GM12878 (cell line): Measurements from ENCODE around the gene VWA3A. TPM values are rescaled to one million over a fixed set of nuclear protein-coding genes. Genes with fewer than 3 reads are reported as not detected.

ENCODE experiments used
- ATAC-seq: fragments of 200-7000 bp; cut with Tn5 transposase; 3 replicates; pipeline ENCODE4 v1.9.1; 2020; ENCODE audit warnings: mild to moderate bottlenecking, moderate library complexity
- BruUV-seq: library from RNA; stranded (reverse); fragments of 400-500 nt; replicated peaks from 2 replicates; lab custom pipeline; 2021; lab: Mats Ljungman, UMichigan
- CTCF ChIA-PET: fragments of 300-600 bp; sonication (Branson Sonifier 250); formaldehyde crosslinking; extraction: SDS; loops from one replicate; lab custom pipeline; 2021; ENCODE audit warnings: inconsistent platforms; lab: Yijun Ruan, JAX
- POLR2A ChIA-PET: fragments of 350-600 bp; formaldehyde crosslinking; extraction: SDS; loops from one replicate; lab custom pipeline; 2021; ENCODE audit warnings: inconsistent platforms; lab: Charles Lee
- RAD21 ChIA-PET: fragments of 300-600 bp; sonication (Branson Sonifier 250); formaldehyde crosslinking; loops from one replicate; lab custom pipeline; 2023; ENCODE audit warnings: antibody characterized with exemption; ENCODE audit not compliant: unreplicated experiment; lab: Charles Lee
- SMC1A ChIA-PET: fragments of 300-600 bp; sonication (Branson Sonifier 250); formaldehyde crosslinking; loops from one replicate; lab custom pipeline; 2023; ENCODE audit not compliant: unreplicated experiment, uncharacterized antibody; lab: Charles Lee
- DNase-seq: peaks from one replicate; pipeline ENCODE4 v3.0.0-alpha.2; 2011; ENCODE audit warnings: low read depth, low spot score
- FAIRE-seq: peaks from 3 replicates; lab custom pipeline; 2011; peaks lifted over from hg19 to GRCh38; lab: Jason Lieb, UNC
- H2AFZ ChIP-seq: 2 replicates; pipeline ENCODE4 v1.6.0; 2011; ENCODE audit warnings: low read depth, low read length, control low read depth; ENCODE audit not compliant: control insufficient read depth
- H3K27ac ChIP-seq: 2 replicates; pipeline ENCODE4 v1.5.1; 2011; ENCODE audit warnings: control low read depth; ENCODE audit not compliant: control insufficient read depth, insufficient read depth
- H3K27me3 ChIP-seq, 2 experiments: replicated peaks in 1 of 2; 2 replicates each; pipeline versions ENCODE4 v1.6.0 to v1.6.1; 2011; ENCODE audit warnings: low read length in 1 of 2; ENCODE audit not compliant: control insufficient read depth in 2 of 2, insufficient read depth in 2 of 2
- H3K36me3 ChIP-seq, 2 experiments: 2 replicates each; pipeline ENCODE4 v1.5.1; 2011; ENCODE audit warnings: low read length in 1 of 2; ENCODE audit not compliant: control insufficient read depth in 2 of 2, insufficient read depth in 2 of 2
- H3K4me1 ChIP-seq: 2 replicates; pipeline ENCODE4 v1.6.1; 2011; ENCODE audit warnings: mild to moderate bottlenecking, low read length, moderate library complexity, mixed read lengths; ENCODE audit not compliant: control insufficient read depth, insufficient read depth
- H3K4me2 ChIP-seq: 2 replicates; pipeline ENCODE4 v1.6.0; 2011; ENCODE audit warnings: control low read depth; ENCODE audit not compliant: control insufficient read depth, insufficient read depth
- H3K4me3 ChIP-seq: fragments of 200-600 bp; sonication (generic); 2 replicates; pipeline ENCODE4 v1.5.1; 2016
- H3K79me2 ChIP-seq: 2 replicates; pipeline ENCODE4 v1.6.0; 2011; ENCODE audit warnings: low read length; ENCODE audit not compliant: control insufficient read depth, insufficient read depth
- H3K9ac ChIP-seq: 2 replicates; pipeline ENCODE4 v1.8.0; 2011; ENCODE audit warnings: low read length, control low read depth, mixed read lengths; ENCODE audit not compliant: control insufficient read depth, insufficient read depth
- H3K9me3 ChIP-seq: replicated peaks from 3 replicates; pipeline ENCODE4 v1.5.1; 2011; ENCODE audit warnings: mild to moderate bottlenecking, low read length; ENCODE audit not compliant: control insufficient read depth, insufficient read depth
- H4K20me1 ChIP-seq: 2 replicates; pipeline ENCODE4 v1.6.0; 2011; ENCODE audit not compliant: control insufficient read depth, insufficient read depth
- BCL3 ChIP-seq: IDR thresholded peaks from 2 replicates; pipeline ENCODE4 v1.6.1; 2011; ENCODE audit warnings: borderline replicate concordance, low read depth, mild to moderate bottlenecking, moderate library complexity, low read length; ENCODE audit not compliant: insufficient read depth, poor library complexity, severe bottlenecking
- BRCA1 ChIP-seq: IDR thresholded peaks from 2 replicates; pipeline ENCODE4 v1.6.1; 2011; ENCODE audit warnings: low read depth, low read length, improper control_type of control experiment
- CTCF ChIP-seq, 3 experiments: IDR thresholded peaks in 2 of 3; conservative IDR thresholded peaks in 1 of 3; 2 replicates each; pipeline ENCODE4 v1.5.1; 2011; ENCODE audit warnings: low read depth in 3 of 3, low read length in 3 of 3, mild to moderate bottlenecking in 3 of 3, control low read depth in 2 of 3, moderate library complexity in 2 of 3, inconsistent platforms in 1 of 3, mixed read lengths in 1 of 3; ENCODE audit not compliant: control insufficient read depth in 2 of 3, insufficient read depth in 1 of 3; ENCODE audit errors: extremely low read depth in 1 of 3
- DPF2 ChIP-seq: fragments of 450-650 bp; IDR thresholded peaks from 2 replicates; pipeline ENCODE4 v1.6.1; 2017; ENCODE audit warnings: mild to moderate bottlenecking
- IKZF1 ChIP-seq: fragments of 450-650 bp; conservative IDR thresholded peaks from 2 replicates; pipeline ENCODE4 v1.6.1; 2017; ENCODE audit warnings: antibody characterized with exemption, mild to moderate bottlenecking
- JUND ChIP-seq: IDR thresholded peaks from 2 replicates; pipeline ENCODE4 v1.6.1; 2012; ENCODE audit warnings: low read depth, mild to moderate bottlenecking, low read length, improper control_type of control experiment, moderate library complexity
- MEF2A ChIP-seq: IDR thresholded peaks from 2 replicates; pipeline ENCODE4 v1.6.1; 2011; ENCODE audit warnings: low read depth, mild to moderate bottlenecking, low read length, moderate library complexity; ENCODE audit not compliant: insufficient read depth
- MTA3 ChIP-seq: IDR thresholded peaks from 2 replicates; pipeline ENCODE4 v1.6.1; 2012; ENCODE audit warnings: low read length, inconsistent platforms, borderline replicate concordance
- SP1 ChIP-seq: IDR thresholded peaks from one replicate; pipeline ENCODE4 v1.6.1; 2011; ENCODE audit warnings: low read depth, low read length
- SREBF2 ChIP-seq: IDR thresholded peaks from 2 replicates; pipeline ENCODE4 v1.6.1; 2012; ENCODE audit warnings: mild to moderate bottlenecking, low read length
- STAT1 ChIP-seq: fragments of 450-650 bp; conservative IDR thresholded peaks from 2 replicates; pipeline ENCODE4 v1.6.1; 2014; ENCODE audit warnings: antibody characterized with exemption, mild to moderate bottlenecking
- USF2 ChIP-seq: IDR thresholded peaks from 2 replicates; pipeline ENCODE4 v1.6.1; 2011; ENCODE audit warnings: low read depth, low read length, improper control_type of control experiment, borderline replicate concordance
- WGBS: methylation state at CpG from one replicate; pipeline ENCODE4 v1.1.6; 2016; ENCODE audit warnings: low lambda C conversion rate; ENCODE audit not compliant: insufficient replicate concordance, insufficient coverage; ENCODE audit errors: missing lambda C conversion rate; 5-methylcytosine and 5-hydroxymethylcytosine counted together
- in situ Hi-C: fragments of 300-500 bp; cut with MboI; formaldehyde crosslinking; loops from 9 replicates; pipeline ENCODE4 v1.14.3; 2018; ENCODE audit warnings: mixed read lengths
- intact Hi-C: fragments of 100-400 bp; cut with micrococcal nuclease; formaldehyde crosslinking; loops from one replicate; pipeline ENCODE4 v1.14.2; 2022; ENCODE audit not compliant: unreplicated experiment
- polyA plus RNA-seq, 11 experiments: library from polyadenylated mRNA; depleted of rRNA in 4 of 11; unstranded in 6 of 11; stranded (reverse) in 5 of 11; fragments of >200 nt; fragmentation: Nextera tagmentation in 4 of 11; fragmentation: Illumina TruSeq in 1 of 11; extraction: Ambion mirVana in 4 of 11; extraction: Trizol in 1 of 11; gene quantifications; 1 replicate in 1 of 11; 2 replicates in 10 of 11; pipeline versions ENCODE4 v1.2.1 to v1.2.3, GENCODE V29; 2011 to 2016; ENCODE audit warnings: inconsistent platforms in 2 of 11, missing spikeins in 2 of 11, low read depth in 1 of 11
- total RNA-seq, 4 experiments: library from RNA; depleted of rRNA in 3 of 4; stranded (reverse); fragments of >200 nt in 3 of 4; fragmentation: Illumina TruSeq in 1 of 4; extraction: Trizol in 1 of 4; gene quantifications; 2 replicates each; pipeline versions ENCODE4 v1.2.1 to v1.2.3, GENCODE V29; 2013 to 2021

VWA3A gene
- total and polyA plus RNA-seq, 10 of the 15 experiments (the other 5 are each of a cell fraction or from before 2014, with no cell fraction given), result 0.01 TPM; not detected in 9

GRCh38 chr16:22162656-22163009 is 70.3 kb downstream of the VWA3A start:
- in situ Hi-C loops, result no loop called here
- POLR2A ChIA-PET, result no interaction called here
- no peak overlapping the region for H3K4me2 ChIP-seq

More at GRCh38 chr16:22162656-22163009, 70.3 kb downstream of the VWA3A start:
- ChIA-PET CTCF (no interaction called here), RAD21 (no interaction called here), SMC1A (no interaction called here)
- H3K9ac ChIP-seq, result no peak overlapping the region
- H3K9me3 ChIP-seq, result no peaks in the 10 kb centered on the region
- BruUV-seq, result no TSS peak
- H3K27ac ChIP-seq, result no peak overlapping the region
- peaks cover 0 to 2% of the 10 kb centered on the region in 2 experiments; a peak in 3 of 4 replicates for H3K27me3 ChIP-seq
- no peak for TF ChIP-seq BCL3
- no peak for TF ChIP-seq SREBF2
- no peak for TF ChIP-seq MEF2A
- TF ChIP-seq USF2, result no peak
- no peak for TF ChIP-seq IKZF1
- TF ChIP-seq JUND, result no peak
- TF ChIP-seq DPF2, result no peak
- no peak for TF ChIP-seq CTCF (IDR thresholded peaks at IDR 0.05 in 2 of 3, conservative IDR thresholded peaks at IDR 0.05 in 1 of 3; ENCODE audit: control insufficient read depth in 2 of 3, extremely low read depth in 1 of 3, insufficient read depth in 1 of 3, low read depth in 3 of 3, low read length in 3 of 3)
- TF ChIP-seq MTA3, result no peak
- TF ChIP-seq STAT1, result no peak
- TF ChIP-seq SP1, result no peak
- no peak for TF ChIP-seq BRCA1
- H3K4me3 ChIP-seq, result no peak overlapping the region
- H4K20me1 ChIP-seq, result no peaks in the 10 kb centered on the region; the same call in 1 of the 2 replicates
- H3K36me3 ChIP-seq, result no peaks in the 10 kb centered on the region
- no peak for ATAC-seq
- WGBS, result 75% methylated on average over 14 of the region's 14 CpGs
- no peak overlapping the region for H2AFZ ChIP-seq
- no peaks in the 10 kb centered on the region for H3K79me2 ChIP-seq
- intact Hi-C loops, result no loop called here
- H3K4me1 ChIP-seq, result no peaks in the 10 kb centered on the region
- no peak for DNase-seq
- no peak for FAIRE-seq
